Activated naive CD8-positive, alpha-beta T cell treated with anti-CD3 and anti-CD28 coated beads for 36 hours (primary cell): ENCODE data around the gene TSHZ2. TPM values are rescaled to one million over a fixed set of nuclear protein-coding genes. Genes with fewer than 3 reads are reported as not detected.

Experiments used
- DNase-seq: peaks from one replicate; pipeline ENCODE4 v3.0.0; 2021
- H3K27ac Mint-ChIP-seq: one replicate; pipeline ENCODE4 v1.8.0; 2022; ENCODE audit warnings: mild to moderate bottlenecking, moderate library complexity, mixed read lengths
- H3K27me3 Mint-ChIP-seq: one replicate; pipeline ENCODE4 v1.8.0; 2022; ENCODE audit warnings: mild to moderate bottlenecking, mixed read lengths
- H3K36me3 Mint-ChIP-seq: one replicate; pipeline ENCODE4 v1.8.0; 2021; ENCODE audit warnings: mild to moderate bottlenecking, mixed read lengths
- H3K4me1 Mint-ChIP-seq: one replicate; pipeline ENCODE4 v1.8.0; 2021; ENCODE audit warnings: mixed read lengths
- H3K4me3 Mint-ChIP-seq: one replicate; pipeline ENCODE4 v1.8.0; 2022; ENCODE audit warnings: mild to moderate bottlenecking, moderate library complexity, mixed read lengths
- H3K9me3 Mint-ChIP-seq: one replicate; pipeline ENCODE4 v1.8.0; 2022; ENCODE audit warnings: mixed read lengths
- total RNA-seq, 2 experiments: library from RNA; stranded (reverse); gene quantifications; one replicate each; pipeline ENCODE4 v1.2.3, GENCODE V29; 2021

Gene TSHZ2
- total RNA-seq, 2 experiments from 2014 or later: 0.54 to 0.74 TPM

GRCh38 chr20:53294804-53295203 is 322.6 kb downstream of the TSHZ2 start:
- H3K36me3 Mint-ChIP-seq: no peaks in the 10 kb centered on the region
- no peaks in the 10 kb centered on the region for H3K4me1 Mint-ChIP-seq
- H3K27ac Mint-ChIP-seq: no peak overlapping the region
- no peaks in the 10 kb centered on the region for H3K9me3 Mint-ChIP-seq
- H3K4me3 Mint-ChIP-seq: no peak overlapping the region
- no peak for DNase-seq
- H3K27me3 Mint-ChIP-seq: no peaks in the 10 kb centered on the region

GRCh38 chr20:53296025-53296424 is 323.9 kb downstream of the TSHZ2 start:
- Mint-ChIP-seq H3K9me3 (no peaks in the 10 kb centered on the region), H3K27ac (no peak overlapping the region), H3K36me3 (no peaks in the 10 kb centered on the region), H3K4me3 (no peak overlapping the region), H3K27me3 (no peaks in the 10 kb centered on the region), H3K4me1 (no peaks in the 10 kb centered on the region)
- no peak for DNase-seq

GRCh38 chr20:53296451-53297153 is 324.4 kb downstream of the TSHZ2 start:
- no peaks in the 10 kb centered on the region for H3K36me3 Mint-ChIP-seq
- no peak overlapping the region for H3K4me3 Mint-ChIP-seq
- no peak overlapping the region for H3K27ac Mint-ChIP-seq
- H3K9me3 Mint-ChIP-seq: no peaks in the 10 kb centered on the region
- H3K4me1 Mint-ChIP-seq: no peaks in the 10 kb centered on the region
- H3K27me3 Mint-ChIP-seq: no peaks in the 10 kb centered on the region
- DNase-seq: no peak

- H3K36me3 Mint-ChIP-seq: no peaks in the 10 kb centered on the region
- no peaks in the 10 kb centered on the region for H3K27me3 Mint-ChIP-seq
- DNase-seq: no peak
- H3K4me3 Mint-ChIP-seq: no peak overlapping the region
- no peaks in the 10 kb centered on the region for H3K9me3 Mint-ChIP-seq
- no peak overlapping the region for H3K27ac Mint-ChIP-seq
- H3K4me1 Mint-ChIP-seq: no peaks in the 10 kb centered on the region
These were observed 325.0 kb downstream of the TSHZ2 start for GRCh38 chr20:53297154-53297529.

- H3K27me3 Mint-ChIP-seq: no peaks in the 10 kb centered on the region
- H3K4me1 Mint-ChIP-seq: no peaks in the 10 kb centered on the region
- no peak overlapping the region for H3K4me3 Mint-ChIP-seq
- no peak for DNase-seq
- no peaks in the 10 kb centered on the region for H3K9me3 Mint-ChIP-seq
- H3K27ac Mint-ChIP-seq: no peak overlapping the region
- no peaks in the 10 kb centered on the region for H3K36me3 Mint-ChIP-seq
These were observed 326.1 kb downstream of the TSHZ2 start for GRCh38 chr20:53298260-53298659.

- Mint-ChIP-seq H3K27ac (no peak overlapping the region), H3K36me3 (no peaks in the 10 kb centered on the region)
- no peak for DNase-seq
These were observed 326.8 kb downstream of the TSHZ2 start for GRCh38 chr20:53298911-53299310.

GRCh38 chr20:53299831-53300230 is 327.7 kb downstream of the TSHZ2 start:
- no peak overlapping the region for H3K4me3 Mint-ChIP-seq
- DNase-seq: no peak
- no peaks in the 10 kb centered on the region for H3K36me3 Mint-ChIP-seq

More at GRCh38 chr20:53298911-53299310, 326.8 kb downstream of the TSHZ2 start:
- Mint-ChIP-seq H3K9me3 (no peaks in the 10 kb centered on the region), H3K27me3 (no peaks in the 10 kb centered on the region), H3K4me1 (no peaks in the 10 kb centered on the region), H3K4me3 (no peak overlapping the region)

GRCh38 chr20:53301869-53302268 is 329.7 kb downstream of the TSHZ2 start:
- no peaks in the 10 kb centered on the region for H3K9me3 Mint-ChIP-seq
- no peaks in the 10 kb centered on the region for H3K27me3 Mint-ChIP-seq
- H3K4me3 Mint-ChIP-seq: no peak overlapping the region
- H3K36me3 Mint-ChIP-seq: no peaks in the 10 kb centered on the region
- DNase-seq: no peak
- H3K4me1 Mint-ChIP-seq: no peaks in the 10 kb centered on the region
- H3K27ac Mint-ChIP-seq: no peak overlapping the region

More at GRCh38 chr20:53299831-53300230, 327.7 kb downstream of the TSHZ2 start:
- Mint-ChIP-seq H3K27me3 (no peaks in the 10 kb centered on the region), H3K27ac (no peak overlapping the region), H3K9me3 (no peaks in the 10 kb centered on the region), H3K4me1 (no peaks in the 10 kb centered on the region)

GRCh38 chr20:53302695-53303412 is 330.7 kb downstream of the TSHZ2 start:
- Mint-ChIP-seq H3K27ac (no peak overlapping the region), H3K9me3 (no peaks in the 10 kb centered on the region), H3K36me3 (no peaks in the 10 kb centered on the region), H3K4me3 (no peak overlapping the region), H3K27me3 (peaks cover 3% of the 10 kb centered on the region), H3K4me1 (no peaks in the 10 kb centered on the region)
- no peak for DNase-seq

GRCh38 chr20:53303413-53303760 is 331.2 kb downstream of the TSHZ2 start:
- no peak for DNase-seq
- Mint-ChIP-seq H3K27ac (no peak overlapping the region), H3K4me1 (no peaks in the 10 kb centered on the region), H3K9me3 (no peaks in the 10 kb centered on the region), H3K36me3 (no peaks in the 10 kb centered on the region), H3K4me3 (no peak overlapping the region), H3K27me3 (peaks cover 3% of the 10 kb centered on the region)

- no peak overlapping the region for H3K27ac Mint-ChIP-seq
- DNase-seq: no peak
- no peaks in the 10 kb centered on the region for H3K36me3 Mint-ChIP-seq
- H3K4me1 Mint-ChIP-seq: no peaks in the 10 kb centered on the region
- H3K9me3 Mint-ChIP-seq: no peaks in the 10 kb centered on the region
- no peak overlapping the region for H3K4me3 Mint-ChIP-seq
- H3K27me3 Mint-ChIP-seq: peaks cover 3% of the 10 kb centered on the region
These were observed 332.0 kb downstream of the TSHZ2 start for GRCh38 chr20:53304146-53304545.

GRCh38 chr20:53306192-53306805 is 334.1 kb downstream of the TSHZ2 start:
- Mint-ChIP-seq H3K4me1 (no peaks in the 10 kb centered on the region), H3K4me3 (no peak overlapping the region), H3K27me3 (peaks cover 3% of the 10 kb centered on the region), H3K9me3 (no peaks in the 10 kb centered on the region), H3K36me3 (no peaks in the 10 kb centered on the region), H3K27ac (no peak overlapping the region)
- DNase-seq: no peak

GRCh38 chr20:53307964-53308597 is 335.9 kb downstream of the TSHZ2 start:
- no peaks in the 10 kb centered on the region for H3K36me3 Mint-ChIP-seq
- H3K27me3 Mint-ChIP-seq: peaks cover 3% of the 10 kb centered on the region
- no peaks in the 10 kb centered on the region for H3K4me1 Mint-ChIP-seq
- H3K27ac Mint-ChIP-seq: no peak overlapping the region
- no peak for DNase-seq
- no peaks in the 10 kb centered on the region for H3K9me3 Mint-ChIP-seq
- no peak overlapping the region for H3K4me3 Mint-ChIP-seq

- no peaks in the 10 kb centered on the region for H3K4me1 Mint-ChIP-seq
- no peak overlapping the region for H3K4me3 Mint-ChIP-seq
- no peak for DNase-seq
- H3K36me3 Mint-ChIP-seq: no peaks in the 10 kb centered on the region
- no peak overlapping the region for H3K27ac Mint-ChIP-seq
- no peaks in the 10 kb centered on the region for H3K9me3 Mint-ChIP-seq
- H3K27me3 Mint-ChIP-seq: peaks cover 3% of the 10 kb centered on the region
These were observed 337.4 kb downstream of the TSHZ2 start for GRCh38 chr20:53309515-53309914.

GRCh38 chr20:53312957-53313356 is 340.8 kb downstream of the TSHZ2 start:
- no peaks in the 10 kb centered on the region for H3K4me1 Mint-ChIP-seq
- DNase-seq: no peak
- H3K27ac Mint-ChIP-seq: no peak overlapping the region
- no peak overlapping the region for H3K4me3 Mint-ChIP-seq
- no peaks in the 10 kb centered on the region for H3K36me3 Mint-ChIP-seq
- no peaks in the 10 kb centered on the region for H3K27me3 Mint-ChIP-seq
- no peaks in the 10 kb centered on the region for H3K9me3 Mint-ChIP-seq
